BLaER1 treated with 17β-estradiol and CSF1 and Interleukin-3, amounts not matched to agents 10 nM and 100 nM (cell line): Measurements from ENCODE around the gene ZNF385A.

Experiments used
- H3K27ac ChIP-seq, 11 experiments: shearing (Covaris generic); formaldehyde crosslinking; 2 replicates each; pipeline ENCODE4 v1.8.1; 2022
- H3K27me3 ChIP-seq, 11 experiments: shearing (Covaris generic); formaldehyde crosslinking; 2 replicates each; pipeline ENCODE4 v1.8.1; 2022
- H3K36me3 ChIP-seq, 11 experiments: shearing (Covaris generic); formaldehyde crosslinking; 2 replicates each; pipeline ENCODE4 v1.8.1; 2022
- H3K4me1 ChIP-seq, 10 experiments: shearing (Covaris generic); formaldehyde crosslinking; 2 replicates each; pipeline ENCODE4 v1.8.1; 2022
- H3K4me2 ChIP-seq, 11 experiments: shearing (Covaris generic); formaldehyde crosslinking; 2 replicates each; pipeline ENCODE4 v1.8.1; 2022
- H3K4me3 ChIP-seq, 10 experiments: shearing (Covaris generic); formaldehyde crosslinking; 2 replicates each; pipeline ENCODE4 v1.8.1; 2022
- H3K9ac ChIP-seq, 11 experiments: shearing (Covaris generic); formaldehyde crosslinking; 2 replicates each; pipeline ENCODE4 v1.8.1; 2022
- H3K9me3 ChIP-seq, 11 experiments: shearing (Covaris generic); formaldehyde crosslinking; replicated peaks in 1 of 11; 2 replicates each; pipeline ENCODE4 v1.8.1; 2022
- H4K20me1 ChIP-seq, 11 experiments: shearing (Covaris generic); formaldehyde crosslinking; 2 replicates each; pipeline ENCODE4 v1.8.1; 2022
- Cebpa-rat ChIP-seq, 11 experiments: shearing (Covaris generic); IDR thresholded peaks; 2 replicates each; pipeline ENCODE4 v1.8.1; 2022

Gene ZNF385A

GRCh38 chr12:54384591-54385041 is at the start of gene ZNF385A:
Gene ZNF385A, minus strand, starts transcription at chr12:54384733. Its CDS starts 219 bp downstream, at chr12:54384514.
- peak within 1 kb of the TSS; percentile 83 to 97 (median 92) for H3K4me2 ChIP-seq
- no peak for TF ChIP-seq Cebpa-rat (IDR thresholded peaks at IDR 0.05)
- peak within 1 kb of the TSS; percentile 56 to 96 (median 84) for H3K27ac ChIP-seq
- H3K4me3 ChIP-seq: peak within 1 kb of the TSS in 8 of 10 experiments; percentile 44 to 71 (median 59); a peak in 17 of 20 replicates
- peak within 1 kb of the TSS; percentile 59 to 91 (median 75) for H3K9ac ChIP-seq
- no peaks in the 10 kb centered on the region for H3K9me3 ChIP-seq
- peaks cover 65 to 99% (median 83%) of the 10 kb centered on the region in 10 experiments for H3K4me1 ChIP-seq
- H4K20me1 ChIP-seq: peaks cover 0 to 15% (median 0%) of the 10 kb centered on the region in 11 experiments; a peak in 6 of 22 replicates
- H3K36me3 ChIP-seq: peaks cover 0 to 28% (median 16%) of the 10 kb centered on the region in 11 experiments; a peak in 11 of 22 replicates
- no peaks in the 10 kb centered on the region for H3K27me3 ChIP-seq

GRCh38 chr12:54432815-54433164 is 48.3 kb upstream of the ZNF385A start:
- Histone ChIP-seq H3K36me3 (no peaks in the 10 kb centered on the region), H3K27me3 (peaks cover 0 to 7% (median 0%) of the 10 kb centered on the region in 11 experiments; a peak in 1 of 22 replicates), H3K9ac (no peak overlapping the region), H3K9me3 (no peaks in the 10 kb centered on the region), H3K4me3 (no peak overlapping the region), H3K4me1 (peaks cover 29 to 53% (median 38%) of the 10 kb centered on the region in 10 experiments), H3K4me2 (peak overlapping the region in 9 of 11 experiments; percentile 22 to 68 (median 55); a peak in 14 of 22 replicates), H3K27ac (no peak overlapping the region), H4K20me1 (no peaks in the 10 kb centered on the region)
- no peak for TF ChIP-seq Cebpa-rat (IDR thresholded peaks at IDR 0.05)

GRCh38 chr12:54431911-54432814 is 47.6 kb upstream of the ZNF385A start:
- H3K4me3 ChIP-seq: no peak overlapping the region
- no peaks in the 10 kb centered on the region for H4K20me1 ChIP-seq
- H3K9ac ChIP-seq: no peak overlapping the region
- H3K4me1 ChIP-seq: peaks cover 35 to 60% (median 45%) of the 10 kb centered on the region in 10 experiments
- no peaks in the 10 kb centered on the region for H3K36me3 ChIP-seq
- peak overlapping the region; percentile 22 to 68 (median 49); a peak in 20 of 22 replicates for H3K4me2 ChIP-seq
- H3K27ac ChIP-seq: no peak overlapping the region
- H3K9me3 ChIP-seq: peaks cover 0 to 5% (median 0%) of the 10 kb centered on the region in 11 experiments; a peak in 3 of 22 replicates
- H3K27me3 ChIP-seq: peaks cover 0 to 7% (median 0%) of the 10 kb centered on the region in 11 experiments; a peak in 1 of 22 replicates
- no peak for TF ChIP-seq Cebpa-rat (IDR thresholded peaks at IDR 0.05)

GRCh38 chr12:54430471-54431069 is 46.0 kb upstream of the ZNF385A start:
- Histone ChIP-seq H3K4me3 (no peak overlapping the region), H3K4me2 (peak overlapping the region in 5 of 11 experiments; percentile 20 to 68 (median 57); a peak in 7 of 22 replicates), H3K36me3 (no peaks in the 10 kb centered on the region), H3K27me3 (peaks cover 0 to 7% (median 0%) of the 10 kb centered on the region in 11 experiments; a peak in 1 of 22 replicates), H3K4me1 (peaks cover 40 to 76% (median 58%) of the 10 kb centered on the region in 10 experiments), H3K27ac (no peak overlapping the region), H3K9me3 (peaks cover 0 to 7% (median 0%) of the 10 kb centered on the region in 11 experiments; a peak in 3 of 22 replicates), H3K9ac (no peak overlapping the region), H4K20me1 (no peaks in the 10 kb centered on the region)
- TF ChIP-seq Cebpa-rat (IDR thresholded peaks at IDR 0.05): no peak

- Histone ChIP-seq H3K27ac (peak overlapping the region in 10 of 11 experiments; percentile 39 to 70 (median 56); a peak in 18 of 22 replicates), H3K4me2 (peak overlapping the region; percentile 69 to 95 (median 86))
Measured at GRCh38 chr12:54429014-54429471, 44.5 kb upstream of the ZNF385A start.

GRCh38 chr12:54428050-54429013 is 43.8 kb upstream of the ZNF385A start:
- Histone ChIP-seq H3K9me3 (peaks cover 0 to 7% (median 0%) of the 10 kb centered on the region in 11 experiments; a peak in 3 of 22 replicates), H3K4me1 (peaks cover 41 to 93% (median 72%) of the 10 kb centered on the region in 10 experiments), H4K20me1 (no peaks in the 10 kb centered on the region), H3K9ac (peak overlapping the region in 9 of 11 experiments; percentile 1 to 54 (median 29); a peak in 12 of 22 replicates), H3K27ac (peak overlapping the region in 10 of 11 experiments; percentile 39 to 70 (median 56); a peak in 16 of 22 replicates), H3K27me3 (peaks cover 0 to 7% (median 0%) of the 10 kb centered on the region in 11 experiments; a peak in 1 of 22 replicates), H3K36me3 (no peaks in the 10 kb centered on the region), H3K4me3 (peak overlapping the region in 6 of 10 experiments; percentile 5 to 52 (median 24); a peak in 9 of 20 replicates), H3K4me2 (peak overlapping the region; percentile 69 to 95 (median 86))
- TF ChIP-seq Cebpa-rat (IDR thresholded peaks at IDR 0.05): no peak

More at GRCh38 chr12:54429014-54429471, 44.5 kb upstream of the ZNF385A start:
- peaks cover 40 to 86% (median 65%) of the 10 kb centered on the region in 10 experiments for H3K4me1 ChIP-seq
- H3K4me3 ChIP-seq: 0 out of 20 replicates have a peak overlapping the region, but pooled peaks of 1 of the 10 experiments have one; percentile 12
- no peak for TF ChIP-seq Cebpa-rat (IDR thresholded peaks at IDR 0.05)
- no peaks in the 10 kb centered on the region for H4K20me1 ChIP-seq
- H3K27me3 ChIP-seq: peaks cover 0 to 7% (median 0%) of the 10 kb centered on the region in 11 experiments; a peak in 1 of 22 replicates
- peaks cover 0 to 7% (median 0%) of the 10 kb centered on the region in 11 experiments; a peak in 3 of 22 replicates for H3K9me3 ChIP-seq
- H3K36me3 ChIP-seq: no peaks in the 10 kb centered on the region
- H3K9ac ChIP-seq: peak overlapping the region in 5 of 11 experiments; percentile 13 to 42 (median 31); a peak in 4 of 22 replicates

- no peak for TF ChIP-seq Cebpa-rat (IDR thresholded peaks at IDR 0.05)
- no peaks in the 10 kb centered on the region for H4K20me1 ChIP-seq
- peak overlapping the region; percentile 69 to 95 (median 86); a peak in 20 of 22 replicates for H3K4me2 ChIP-seq
- H3K4me3 ChIP-seq: no peak overlapping the region
- no peaks in the 10 kb centered on the region for H3K36me3 ChIP-seq
- H3K27ac ChIP-seq: peak overlapping the region in 6 of 11 experiments; percentile 18 to 65 (median 56); a peak in 4 of 22 replicates
- H3K9ac ChIP-seq: no peak overlapping the region
- peaks cover 0 to 7% (median 0%) of the 10 kb centered on the region in 11 experiments; a peak in 1 of 22 replicates for H3K27me3 ChIP-seq
- H3K4me1 ChIP-seq: peaks cover 44 to 95% (median 74%) of the 10 kb centered on the region in 10 experiments
- H3K9me3 ChIP-seq: peaks cover 0 to 7% (median 0%) of the 10 kb centered on the region in 11 experiments; a peak in 3 of 22 replicates
Measured at GRCh38 chr12:54427106-54427505, 42.6 kb upstream of the ZNF385A start.
